OCI-LY7 (cell line): ENCODE data around the gene CALHM6. TPM values are rescaled to one million over a fixed set of nuclear protein-coding genes. Genes with fewer than 3 reads are reported as not detected.

Experiments used
- BruUV-seq: library from RNA; stranded (reverse); fragments of 400-500 nt; replicated peaks from 2 replicates; lab custom pipeline; 2021; lab: Mats Ljungman, UMichigan
- CTCF ChIA-PET: fragments of 300-600 bp; sonication (Branson Sonifier 250); formaldehyde crosslinking; loops from one replicate; lab custom pipeline; 2022; ENCODE audit warnings: antibody characterized with exemption; ENCODE audit not compliant: unreplicated experiment; lab: Charles Lee
- POLR2A ChIA-PET: fragments of 300-600 bp; sonication (Branson Sonifier 250); formaldehyde crosslinking; loops from one replicate; lab custom pipeline; 2022; ENCODE audit warnings: antibody characterized with exemption; lab: Charles Lee
- DNase-seq: peaks from one replicate; pipeline ENCODE4 v3.0.0-alpha.2; 2015; ENCODE audit warnings: low spot score
- H2AFZ ChIP-seq: fragments of 200-600 bp; sonication (generic), shearing (Covaris generic); 2 replicates; pipeline ENCODE4 v1.6.1; 2014; ENCODE audit warnings: mild to moderate bottlenecking, antibody characterized with exemption, low read length, moderate library complexity
- H3K27ac ChIP-seq: fragments of 200-600 bp; sonication (generic); 2 replicates; pipeline ENCODE4 v1.5.1; 2014; ENCODE audit warnings: mixed run types, low read depth, mild to moderate bottlenecking, moderate library complexity, low read length, inconsistent platforms; ENCODE audit not compliant: poor library complexity, severe bottlenecking
- H3K36me3 ChIP-seq: fragments of 200-600 bp; sonication (generic); 2 replicates; pipeline ENCODE4 v1.6.1; 2014; ENCODE audit warnings: mild to moderate bottlenecking, antibody characterized with exemption, low read length, moderate library complexity, mixed read lengths; ENCODE audit not compliant: insufficient read depth
- H3K4me1 ChIP-seq: fragments of 200-600 bp; sonication (generic); 2 replicates; pipeline ENCODE4 v1.5.1; 2014; ENCODE audit warnings: mild to moderate bottlenecking, low read length; ENCODE audit not compliant: insufficient read depth, poor library complexity, severe bottlenecking
- H3K4me2 ChIP-seq: fragments of 200-600 bp; sonication (generic); 2 replicates; pipeline ENCODE4 v1.6.1; 2014; ENCODE audit warnings: mild to moderate bottlenecking, low read length
- H3K4me3 ChIP-seq: fragments of 200-600 bp; sonication (generic); 2 replicates; pipeline ENCODE4 v1.5.1; 2014; ENCODE audit warnings: mild to moderate bottlenecking, low read depth, low read length; ENCODE audit not compliant: poor library complexity, severe bottlenecking
- H3K79me2 ChIP-seq: fragments of 200-600 bp; sonication (generic); 2 replicates; pipeline ENCODE4 v1.6.1; 2016; ENCODE audit warnings: low read depth, mild to moderate bottlenecking, low read length, moderate library complexity, mixed read lengths; ENCODE audit not compliant: insufficient read depth
- H3K9me2 ChIP-seq: fragments of 200-600 bp; sonication (generic); 2 replicates; pipeline ENCODE4 v1.6.1; 2016; ENCODE audit warnings: mild to moderate bottlenecking, low read length, mixed read lengths; ENCODE audit not compliant: insufficient read depth
- H3K9me3 ChIP-seq: fragments of 200-600 bp; sonication (generic); 2 replicates; pipeline ENCODE4 v1.6.1; 2014; ENCODE audit warnings: mild to moderate bottlenecking, mixed run types, low read length, mixed read lengths
- H4K20me1 ChIP-seq: fragments of 200-600 bp; sonication (generic); 2 replicates; pipeline ENCODE4 v1.6.1; 2014; ENCODE audit warnings: mild to moderate bottlenecking, antibody characterized with exemption, low read length, moderate library complexity, mixed read lengths; ENCODE audit not compliant: insufficient read depth
- CTCF ChIP-seq: fragments of 200-600 bp; sonication (generic); conservative IDR thresholded peaks from 2 replicates; pipeline ENCODE4 v1.5.1; 2014; ENCODE audit warnings: mild to moderate bottlenecking, antibody characterized with exemption, low read length, moderate library complexity, mixed read lengths
- EZH2phosphoT487 ChIP-seq: fragments of 200-600 bp; sonication (generic); IDR thresholded peaks from 2 replicates; pipeline ENCODE4 v1.6.1; 2018; ENCODE audit warnings: low read depth, borderline replicate concordance, mild to moderate bottlenecking, mixed run types, antibody characterized with exemption, low read length, moderate library complexity, mixed read lengths
- intact Hi-C: fragments of 100-400 bp; cut with micrococcal nuclease; formaldehyde crosslinking; loops from one replicate; pipeline ENCODE4 v1.10.0; 2022; ENCODE audit not compliant: unreplicated experiment
- total RNA-seq, 2 experiments: library from RNA; depleted of rRNA in 1 of 2; stranded (reverse); fragments of >200 nt in 1 of 2; shearing (Covaris generic) in 1 of 2; gene quantifications; 2 replicates each; pipeline ENCODE4 v1.2.3, GENCODE V29; 2014 to 2022

Gene CALHM6
- total RNA-seq, 2 experiments from 2014 or later, result 1.8 TPM; not detected in 1

GRCh38 chr6:116497113-116497676, 36.0 kb downstream of the CALHM6 start:
- DNase-seq, result no peak
- Histone ChIP-seq H3K79me2 (no peaks in the 10 kb centered on the region), H4K20me1 (no peaks in the 10 kb centered on the region), H3K36me3 (no peaks in the 10 kb centered on the region), H3K4me1 (no peaks in the 10 kb centered on the region), H3K9me2 (no peaks in the 10 kb centered on the region), H3K4me2 (no peak overlapping the region), H3K27ac (no peak overlapping the region), H2AFZ (no peak overlapping the region), H3K9me3 (no peaks in the 10 kb centered on the region), H3K4me3 (no peak overlapping the region)
- CTCF ChIA-PET, result no interaction called here
- intact Hi-C loops, result no loop called here
- BruUV-seq, result no TSS peak
- no peak for TF ChIP-seq CTCF
- TF ChIP-seq EZH2phosphoT487, result no peak
- POLR2A ChIA-PET, result interaction anchor here (0.6 to 2.2 kb wide), 7 partner anchors 14 to 370 kb away, joined by 3 to 6 read pairs (median 4); no protein-coding TSS in a partner anchor

DNA sequence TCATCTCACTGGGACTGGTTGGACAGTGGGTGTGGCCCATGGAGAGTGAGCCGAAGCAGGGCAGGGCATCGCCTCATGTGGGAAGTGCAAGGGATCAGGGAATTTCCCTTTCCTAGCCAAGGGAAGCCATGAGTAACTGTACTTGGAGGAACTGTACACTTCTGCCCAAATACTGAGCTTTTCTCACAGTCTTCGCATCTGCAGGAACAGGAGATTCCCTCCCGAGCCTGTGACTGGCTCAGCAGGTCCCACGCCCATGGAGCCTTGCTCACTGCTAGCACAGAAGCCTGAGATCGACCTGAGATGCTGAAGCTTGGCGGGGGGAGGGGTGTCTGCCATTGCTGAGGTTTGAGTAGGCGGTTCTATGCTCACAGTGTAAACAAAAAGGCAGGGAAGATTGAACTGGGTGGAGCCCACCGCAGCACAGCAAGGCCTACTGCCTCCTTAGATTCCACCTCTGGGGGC, 39.8 kb downstream of the CALHM6 start:
- no TSS peak for BruUV-seq
- H3K36me3 ChIP-seq, result no peaks in the 10 kb centered on the region
- intact Hi-C loops, result no loop called here
- no peak for DNase-seq
- no peaks in the 10 kb centered on the region for H4K20me1 ChIP-seq
- no peak for TF ChIP-seq CTCF
- TF ChIP-seq EZH2phosphoT487, result no peak
- H3K4me1 ChIP-seq, result no peaks in the 10 kb centered on the region
- H3K4me3 ChIP-seq, result no peak overlapping the region
- ChIA-PET POLR2A (no interaction called here), CTCF (no interaction called here)
- H3K9me3 ChIP-seq, result no peaks in the 10 kb centered on the region
- no peak overlapping the region for H3K4me2 ChIP-seq
- H2AFZ ChIP-seq, result no peak overlapping the region
- H3K9me2 ChIP-seq, result no peaks in the 10 kb centered on the region
- H3K79me2 ChIP-seq, result no peaks in the 10 kb centered on the region
- H3K27ac ChIP-seq, result no peak overlapping the region

- no peaks in the 10 kb centered on the region for H3K9me3 ChIP-seq
- intact Hi-C loops, result no loop called here
- no peak for DNase-seq
- POLR2A ChIA-PET, result no interaction called here
- no peak overlapping the region for H3K4me3 ChIP-seq
- no peak for TF ChIP-seq CTCF
- TF ChIP-seq EZH2phosphoT487, result no peak
- no peak overlapping the region for H2AFZ ChIP-seq
- no peaks in the 10 kb centered on the region for H4K20me1 ChIP-seq
- H3K4me2 ChIP-seq, result no peak overlapping the region
- no peaks in the 10 kb centered on the region for H3K4me1 ChIP-seq
- no TSS peak for BruUV-seq
- no peaks in the 10 kb centered on the region for H3K9me2 ChIP-seq
- no peak overlapping the region for H3K27ac ChIP-seq
- H3K79me2 ChIP-seq, result no peaks in the 10 kb centered on the region
- CTCF ChIA-PET, result no interaction called here
- H3K36me3 ChIP-seq, result no peaks in the 10 kb centered on the region
These were observed 46.1 kb downstream of the CALHM6 start for GRCh38 chr6:116507324-116507723.
